NCI-H187 treated with DMSO at 0.1 percent for 48 hours (cell line): ENCODE data around the gene RAB26.
"Not testable (repeated sequence)": the region's sequence is repeated elsewhere in the genome, so short reads cannot be mapped to it uniquely, and the experiment has no call there.

Experiments
- DNase-seq: peaks from one replicate; lab custom pipeline; 2025; lab: John Stamatoyannopoulos, UW

RAB26 gene

GRCh38 chr16:2196162-2196980, 47.9 kb downstream of the RAB26 start, which contains the start of gene CASKIN1:
Gene CASKIN1, minus strand, starts transcription at chr16:2196605. Its CDS starts 173 bp downstream, at chr16:2196432.
- no peak for DNase-seq

- no peak for DNase-seq
Measured at GRCh38 chr16:2196981-2197511, 48.6 kb downstream of the RAB26 start.

GRCh38 chr16:2197765-2198164, 49.3 kb downstream of the RAB26 start:
- no peak for DNase-seq

GRCh38 chr16:2198283-2198682, 49.9 kb downstream of the RAB26 start:
- no peak for DNase-seq

- DNase-seq = no peak
Measured at GRCh38 chr16:2199095-2199494, 50.7 kb downstream of the RAB26 start.

- no peak for DNase-seq
Measured at GRCh38 chr16:2199621-2200139, 51.3 kb downstream of the RAB26 start.

GRCh38 chr16:2200313-2200712, 51.9 kb downstream of the RAB26 start:
- DNase-seq = no peak

- not testable (repeated sequence) for DNase-seq
Measured at GRCh38 chr16:2203119-2203688, 54.8 kb downstream of the RAB26 start.
